ENCODE data around the gene SSBP1.
"Not testable (repeated sequence)": the region's sequence is repeated elsewhere in the genome, so short reads cannot be mapped to it uniquely, and the experiment has no call there.

Gene SSBP1

DNA sequence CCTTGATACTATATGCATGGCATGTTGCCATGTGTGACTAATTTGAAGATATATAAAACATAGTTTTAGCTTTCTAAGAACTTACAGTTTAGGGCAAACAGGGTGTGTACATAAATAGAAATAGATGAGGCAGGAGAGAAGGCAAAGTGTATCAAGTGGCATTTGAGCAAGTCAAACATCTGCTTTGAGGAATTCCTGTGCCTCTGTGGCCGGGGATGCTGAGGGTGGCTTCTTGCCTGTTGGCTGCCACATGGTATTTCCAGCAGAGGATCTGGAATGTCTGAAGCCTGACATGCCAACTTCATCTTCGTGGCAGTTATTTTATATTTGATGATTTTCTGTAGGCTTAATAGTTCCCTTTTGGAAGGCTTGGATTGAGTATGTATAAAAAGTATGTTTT, 6.0 kb downstream of the SSBP1 start:
- no peak for DNase-seq (ENCODE audit: low read depth, low spot score)
- H3K4me3 ChIP-seq (ENCODE audit: low read length): no peak overlapping the region

DNA sequence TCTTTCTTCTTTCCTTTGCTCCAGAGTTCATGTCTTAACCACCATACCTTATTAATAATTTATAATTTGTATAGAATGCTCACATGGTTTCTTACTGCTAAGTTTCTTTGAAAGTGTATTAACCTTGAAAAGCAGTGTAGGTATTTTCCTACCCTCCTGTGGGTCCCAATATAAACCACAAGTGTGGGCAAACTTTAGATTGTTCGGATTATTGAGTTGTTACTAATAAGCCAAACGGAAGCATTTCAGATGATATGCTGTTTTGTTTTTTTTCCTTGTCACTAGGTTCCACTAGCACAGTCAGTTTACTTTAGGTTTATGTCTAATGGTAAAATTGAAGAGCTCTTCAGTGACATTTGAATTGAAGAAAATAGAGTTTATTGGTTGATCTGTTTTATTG, 10.2 kb downstream of the SSBP1 start:
- no peak for DNase-seq (ENCODE audit: low read depth, low spot score)

DNA sequence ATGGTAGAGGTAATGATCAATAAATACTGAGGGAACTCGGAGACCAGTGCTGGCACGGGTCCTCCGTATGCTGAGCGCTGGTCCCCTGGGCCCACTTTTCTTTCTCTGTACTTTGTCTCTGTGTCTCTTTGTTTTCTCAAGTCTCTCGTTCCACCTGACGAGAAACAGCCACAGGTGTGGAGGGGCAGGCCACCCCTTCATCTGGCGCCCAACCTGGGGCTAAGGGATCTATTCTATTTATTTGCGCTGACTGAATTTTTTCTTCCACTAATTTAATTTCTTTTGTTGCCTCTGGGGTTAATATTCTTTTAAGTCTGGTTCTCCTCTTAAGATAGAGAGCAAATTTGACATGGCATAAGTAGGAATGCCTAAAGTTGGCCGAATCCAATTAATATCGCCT, 13.7 kb downstream of the SSBP1 start:
- not testable (repeated sequence) for H3K4me3 ChIP-seq (ENCODE audit: low read length)

More for the DNA sequence above, 10.2 kb downstream of the SSBP1 start:
- no peak overlapping the region for H3K4me3 ChIP-seq (ENCODE audit: low read length)

DNA sequence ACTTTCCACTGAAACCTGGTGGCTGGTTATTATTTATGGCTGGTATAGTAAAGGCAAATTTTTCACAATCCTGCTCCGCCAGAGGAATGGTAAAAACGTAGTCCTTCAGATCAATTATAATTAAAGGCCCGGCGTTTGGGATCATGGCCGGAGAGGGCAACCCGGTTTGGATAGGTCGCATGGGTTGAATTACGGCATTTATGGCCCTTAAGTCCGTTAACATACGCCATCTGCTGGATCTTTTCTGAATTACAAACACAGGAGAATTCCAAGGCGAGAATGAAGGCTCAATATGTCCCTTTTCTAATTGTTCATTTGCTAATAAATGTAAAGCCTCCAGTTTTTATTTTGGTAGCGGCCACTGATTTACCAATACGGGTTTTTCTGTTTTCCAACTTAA, 14.5 kb downstream of the SSBP1 start:
- no peak overlapping the region for H3K4me3 ChIP-seq (ENCODE audit: low read length)
- no peak for DNase-seq (ENCODE audit: low read depth, low spot score)

More for the DNA sequence above, 13.7 kb downstream of the SSBP1 start:
- DNase-seq (ENCODE audit: low read depth, low spot score): not testable (repeated sequence)

DNA sequence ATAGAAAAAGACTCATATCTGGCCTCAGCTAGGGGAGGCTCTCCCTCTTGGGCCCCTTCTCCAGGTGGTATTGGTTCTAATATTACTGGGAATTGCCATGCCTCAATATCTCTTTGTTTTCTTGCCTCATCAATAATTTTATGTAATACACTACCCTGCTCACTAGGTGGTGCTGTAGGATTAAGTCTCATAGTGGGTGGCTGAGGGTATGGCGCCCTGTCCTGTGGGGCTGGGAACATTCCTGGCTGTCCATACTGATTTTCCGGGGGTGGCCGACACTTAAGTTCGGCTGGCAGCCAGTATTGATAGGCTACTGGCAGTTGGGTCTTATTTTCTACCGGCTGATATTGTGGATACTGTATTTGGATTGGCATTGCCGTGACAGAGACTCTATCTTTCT, 16.8 kb downstream of the SSBP1 start:
- no peak overlapping the region for H3K4me3 ChIP-seq (ENCODE audit: low read length)
- DNase-seq (ENCODE audit: low read depth, low spot score): peak; percentile 21

DNA sequence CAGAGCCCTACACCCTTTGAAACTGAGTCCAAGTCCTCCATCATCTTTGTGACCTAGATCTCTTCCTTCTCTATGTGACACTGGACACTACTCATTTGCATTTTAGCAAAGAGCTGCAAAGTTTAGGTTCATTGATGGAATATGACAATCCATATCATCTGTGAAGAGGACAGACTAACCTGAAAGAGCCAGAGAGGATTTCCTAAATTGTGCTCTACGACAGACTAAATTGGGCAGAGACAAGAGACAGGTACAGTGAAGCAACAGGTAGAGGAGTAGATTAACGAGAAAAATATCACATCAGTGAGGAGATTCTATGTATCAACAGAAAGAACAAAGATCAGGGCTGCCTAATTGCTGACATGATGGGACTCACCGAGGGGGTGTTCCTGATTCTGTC, 25.6 kb downstream of the SSBP1 start, which contains the start of gene TAS2R3:
Gene TAS2R3 (plus strand): TSS at position 301 of the 400 bp plus-strand sequence. CDS start 62 bp downstream, at position 363.
- H3K4me3 ChIP-seq (ENCODE audit: low read length): no peak within 1 kb of the TSS
- DNase-seq (ENCODE audit: low read depth, low spot score): no peak

DNA sequence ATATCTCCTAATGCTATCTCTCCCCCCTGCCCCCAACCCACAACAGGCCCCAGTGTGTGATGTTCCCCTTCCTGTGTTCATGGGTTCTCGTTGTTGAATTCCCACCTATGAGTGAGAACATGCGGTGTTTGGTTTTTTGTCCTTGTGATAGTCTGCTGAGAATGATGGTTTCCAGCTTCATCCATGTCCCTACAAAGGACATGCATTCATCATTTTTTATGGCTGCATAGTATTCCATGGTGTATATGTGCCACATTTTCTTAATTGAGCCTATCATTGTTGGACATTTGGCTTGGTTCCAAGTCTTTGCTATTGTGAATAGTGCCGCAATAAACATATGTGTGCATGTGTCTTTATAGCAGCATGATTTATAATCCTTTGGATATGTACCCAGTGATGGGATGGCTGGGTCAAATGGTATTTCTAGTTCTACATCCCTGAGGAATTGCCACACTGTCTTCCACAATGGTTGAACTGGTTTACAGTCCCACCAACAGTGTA, 32.0 kb downstream of the SSBP1 start:
- DNase-seq (ENCODE audit: low read depth, low spot score): not testable (repeated sequence)

DNA sequence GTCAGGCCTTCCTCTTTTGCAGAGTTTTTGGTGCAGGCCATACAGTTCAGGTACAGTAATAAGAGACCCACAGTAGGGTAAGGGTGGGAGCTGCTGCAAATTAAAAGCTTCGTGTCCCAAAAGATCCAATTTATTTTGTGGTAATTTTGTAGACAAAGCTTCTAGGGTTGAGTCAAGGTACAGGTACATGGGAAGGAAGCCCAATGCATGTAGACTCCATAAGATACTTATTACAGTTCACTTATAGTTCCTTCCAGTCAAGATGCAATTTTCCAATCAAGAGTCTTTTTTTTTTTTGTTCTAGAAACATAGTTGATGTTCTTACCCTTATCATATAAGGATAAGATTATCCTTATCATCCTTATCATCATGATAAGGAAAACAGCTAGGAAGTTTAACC, 38.2 kb downstream of the SSBP1 start, which contains the start of gene TAS2R4:
Gene TAS2R4 (plus strand): TSS at position 301 of the 400 bp plus-strand sequence. CDS start 1,815 bp downstream, outside the sequence.
- no peak within 1 kb of the TSS for H3K4me3 ChIP-seq (ENCODE audit: low read length)
- DNase-seq (ENCODE audit: low read depth, low spot score): no peak

More for the DNA sequence above, 32.0 kb downstream of the SSBP1 start:
- not testable (repeated sequence) for H3K4me3 ChIP-seq (ENCODE audit: low read length)

DNA sequence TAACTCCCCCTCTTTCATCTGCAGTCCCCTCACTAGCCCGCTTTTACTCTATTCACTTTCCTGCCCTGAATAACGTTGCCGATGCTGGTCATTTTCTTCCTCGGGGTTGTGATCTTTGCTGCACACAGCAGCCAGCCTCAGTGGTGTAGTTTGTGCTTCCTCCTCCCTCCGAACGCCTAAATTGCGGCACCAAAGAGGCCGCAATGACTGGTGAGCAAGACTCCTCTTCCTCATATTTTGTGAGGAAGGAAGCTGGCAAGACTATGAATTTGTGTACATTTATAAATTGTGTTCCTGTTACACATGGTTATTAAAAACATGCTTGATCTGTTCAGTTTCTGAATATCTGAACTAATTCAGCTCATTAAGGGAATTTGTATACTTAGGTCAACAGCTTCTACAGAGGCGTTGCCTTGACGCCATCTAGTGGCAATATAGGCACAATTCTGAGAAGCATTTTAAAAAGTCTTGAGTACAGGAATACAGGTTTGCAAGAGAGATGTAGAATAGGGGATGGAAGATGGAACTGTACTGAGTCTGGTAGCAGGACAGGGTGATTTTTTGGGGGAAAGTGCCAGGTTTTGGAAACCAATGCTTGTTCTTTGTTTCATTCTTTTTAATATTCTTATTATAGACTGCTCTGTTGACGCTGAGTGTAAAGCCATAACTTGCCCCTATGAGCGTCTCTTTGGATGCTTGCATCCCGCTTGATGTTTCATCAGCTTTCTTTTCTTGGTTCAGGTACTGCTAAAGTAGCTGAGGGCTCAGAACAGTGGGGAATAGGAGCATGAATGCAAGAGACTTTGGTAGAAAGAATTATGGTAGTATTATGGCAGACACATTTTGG, 47.8 kb downstream of the SSBP1 start:
- DNase-seq (ENCODE audit: low read depth, low spot score): peak; percentile 51
- no peak overlapping the region for H3K4me3 ChIP-seq (ENCODE audit: low read length)

DNA sequence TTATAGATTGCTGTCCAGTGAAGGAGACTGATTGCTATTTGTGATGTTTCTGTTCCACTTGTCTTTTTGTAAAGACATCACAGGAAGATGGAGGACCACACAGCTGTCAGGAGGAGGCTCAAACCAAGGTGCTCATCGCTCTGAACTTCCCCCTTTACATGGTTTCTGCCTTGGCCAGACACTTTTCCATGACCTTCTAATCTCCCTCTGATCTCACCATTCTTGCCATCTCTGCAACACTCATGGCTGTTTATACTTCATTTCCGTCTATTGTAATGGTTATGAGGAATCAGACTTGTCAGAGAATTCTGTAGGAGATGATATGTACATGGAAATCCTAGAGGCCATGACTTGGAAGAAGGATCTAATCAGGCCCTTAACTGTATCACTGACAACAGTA, 50.1 kb downstream of the SSBP1 start:
- DNase-seq (ENCODE audit: low read depth, low spot score): no peak
- H3K4me3 ChIP-seq (ENCODE audit: low read length): no peak overlapping the region

DNA sequence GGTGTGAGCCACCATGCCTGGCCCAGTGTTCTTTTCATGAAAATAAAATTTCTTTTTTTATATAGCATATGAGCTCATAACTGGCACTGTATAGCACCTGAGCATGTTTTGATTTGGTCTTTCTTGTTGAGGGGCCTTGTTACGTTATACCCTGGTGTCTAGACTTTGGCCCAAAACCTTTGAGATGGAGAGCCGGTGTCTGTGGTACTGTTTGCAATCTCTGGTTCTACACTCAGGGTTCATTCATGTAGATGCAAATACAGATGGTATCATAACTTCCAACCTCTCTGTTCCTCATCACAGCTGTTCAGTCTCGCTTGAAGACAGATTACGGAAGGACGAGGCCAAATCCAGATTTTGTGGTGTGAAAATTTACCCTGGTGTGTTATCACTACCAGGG, 51.8 kb downstream of the SSBP1 start, which contains the start of gene TAS2R5:
Gene TAS2R5 (plus strand): TSS at position 301 of the 400 bp plus-strand sequence. CDS start 145 bp downstream, outside the sequence.
- no peak within 1 kb of the TSS for H3K4me3 ChIP-seq (ENCODE audit: low read length)
- DNase-seq (ENCODE audit: low read depth, low spot score): no peak

DNA sequence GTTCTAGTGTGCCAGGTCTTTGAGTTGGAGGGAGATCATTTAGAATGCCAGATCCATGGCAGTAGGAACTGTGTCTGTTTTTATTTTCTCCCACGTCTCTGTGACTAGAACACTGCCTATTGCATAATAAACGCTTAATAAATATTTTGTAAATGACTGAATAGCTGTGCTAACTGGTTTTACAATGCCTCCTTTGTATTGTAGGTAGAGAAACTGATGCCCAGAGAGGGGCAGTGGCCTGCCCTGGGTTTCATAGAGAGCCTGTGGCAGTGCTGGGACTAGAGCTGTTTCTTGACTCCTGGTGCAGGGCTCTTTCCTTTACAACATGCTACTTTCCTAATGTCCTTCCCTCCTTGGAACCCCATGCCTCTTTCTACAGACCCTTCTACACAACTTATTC, 54.4 kb downstream of the SSBP1 start:
- DNase-seq (ENCODE audit: low read depth, low spot score): no peak

More for the DNA sequence above, 54.4 kb downstream of the SSBP1 start:
- H3K4me3 ChIP-seq (ENCODE audit: low read length): no peak overlapping the region
